HepG2 (cell line): ENCODE results near the gene COL5A1. TPM values are rescaled to one million over a fixed set of nuclear protein-coding genes. Genes with fewer than 3 reads are reported as not detected.

ENCODE experiments used
- ATAC-seq: fragments of 200-7000 bp; cut with Tn5 transposase; 3 replicates; pipeline ENCODE4 v1.9.1; 2020; ENCODE audit warnings: mild to moderate bottlenecking, moderate library complexity
- BruUV-seq: library from RNA; stranded (reverse); fragments of 400-500 nt; replicated peaks from 2 replicates; lab custom pipeline; 2021; lab: Mats Ljungman, UMichigan
- CTCF ChIA-PET: fragments of 300-600 bp; formaldehyde crosslinking; extraction: SDS; loops from one replicate; lab custom pipeline; 2021; ENCODE audit warnings: low total read pairs, inconsistent platforms, low intra/inter-chr PET ratio; lab: Yijun Ruan, JAX
- POLR2A ChIA-PET: fragments of 350-600 bp; sonication (Branson Sonifier 250); formaldehyde crosslinking; loops from one replicate; lab custom pipeline; 2020; ENCODE audit warnings: antibody characterized with exemption, inconsistent platforms; lab: Yijun Ruan, JAX
- DNase-seq: peaks from one replicate; pipeline ENCODE4 v3.0.0-alpha.2; 2015; ENCODE audit warnings: low spot score
- FAIRE-seq: peaks from 3 replicates; lab custom pipeline; 2011; peaks lifted over from hg19 to GRCh38; lab: Jason Lieb, UNC
- H2AFZ ChIP-seq: one replicate; pipeline ENCODE4 v1.6.1; 2011; ENCODE audit warnings: low read length, inconsistent platforms
- H3K27ac ChIP-seq: fragments of 300-600 bp; 3 replicates; pipeline ENCODE4 v1.8.0; 2011; ENCODE audit warnings: mixed run types, mild to moderate bottlenecking, mixed read lengths, low read length, inconsistent platforms; ENCODE audit not compliant: insufficient read depth; ENCODE audit errors: extremely low read length
- H3K27me3 ChIP-seq, 2 experiments: fragments of 200-600 bp in 1 of 2; 2 replicates in 1 of 2; 3 replicates in 1 of 2; pipeline versions ENCODE4 v1.6.0 to v1.8.0; 2011; ENCODE audit warnings: low read length in 2 of 2, mild to moderate bottlenecking in 2 of 2, moderate library complexity in 2 of 2, inconsistent platforms in 1 of 2; ENCODE audit not compliant: insufficient read depth in 2 of 2, control insufficient read depth in 1 of 2
- H3K36me3 ChIP-seq, 2 experiments: fragments of 200-600 bp in 1 of 2; replicated peaks in 1 of 2; 2 replicates in 1 of 2; 3 replicates in 1 of 2; pipeline versions ENCODE4 v1.5.1 to v1.8.0; 2011; ENCODE audit warnings: low read length in 2 of 2, inconsistent platforms in 1 of 2; ENCODE audit not compliant: insufficient read depth in 2 of 2, control insufficient read depth in 1 of 2
- H3K4me1 ChIP-seq: 2 replicates; pipeline ENCODE4 v1.5.1; 2012; ENCODE audit warnings: low read length, inconsistent platforms; ENCODE audit not compliant: insufficient read depth
- H3K4me2 ChIP-seq: 2 replicates; pipeline ENCODE4 v1.6.0; 2011; ENCODE audit warnings: low read depth, low read length, inconsistent platforms
- H3K4me3 ChIP-seq, 3 experiments: fragments of 200-600 bp in 1 of 3; sonication (generic), shearing (Covaris generic) in 1 of 3; replicated peaks in 1 of 3; 2 replicates each; pipeline ENCODE4 v1.5.1; 2011 to 2016; ENCODE audit warnings: low read length in 3 of 3, inconsistent platforms in 2 of 3, low read depth in 2 of 3, mild to moderate bottlenecking in 2 of 3, control low read depth in 1 of 3, mixed read lengths in 1 of 3; ENCODE audit not compliant: insufficient read depth in 1 of 3
- H3K79me2 ChIP-seq: one replicate; pipeline ENCODE4 v1.6.1; 2011; ENCODE audit warnings: low read length, inconsistent platforms; ENCODE audit not compliant: insufficient read depth
- H3K9ac ChIP-seq: 2 replicates; pipeline ENCODE4 v1.6.0; 2011; ENCODE audit warnings: mild to moderate bottlenecking, low read depth, low read length, inconsistent platforms; ENCODE audit not compliant: insufficient read depth
- H3K9me3 ChIP-seq: 2 replicates; pipeline ENCODE4 v1.5.1; 2012; ENCODE audit warnings: mild to moderate bottlenecking, low read length
- H4K20me1 ChIP-seq: 2 replicates; pipeline ENCODE4 v1.6.0; 2011; ENCODE audit warnings: inconsistent platforms, mild to moderate bottlenecking, low read length, moderate library complexity; ENCODE audit not compliant: insufficient read depth
- ARNT2 ChIP-seq: sonication (generic); formaldehyde crosslinking; IDR thresholded peaks from 2 replicates; pipeline ENCODE4 v1.8.0; 2022; ENCODE audit warnings: mild to moderate bottlenecking, low read depth, missing genetic modification reagents, moderate library complexity
- E2F2 ChIP-seq: sonication (generic); formaldehyde crosslinking; IDR thresholded peaks from 2 replicates; pipeline ENCODE4 v1.4.0; 2020; ENCODE audit warnings: missing genetic modification reagents, borderline replicate concordance
- HOXA9 ChIP-seq: sonication (generic); formaldehyde crosslinking; IDR thresholded peaks from 2 replicates; pipeline ENCODE4 v1.8.1; 2022; ENCODE audit warnings: missing genetic modification reagents, mild to moderate bottlenecking, moderate library complexity, borderline replicate concordance
- JUND ChIP-seq: sonication (generic); formaldehyde crosslinking; IDR thresholded peaks from 2 replicates; pipeline ENCODE4 v1.8.0; 2022; ENCODE audit warnings: mild to moderate bottlenecking, missing genetic modification reagents
- KMT2B ChIP-seq: IDR thresholded peaks from 2 replicates; pipeline ENCODE4 v1.6.1; 2016; ENCODE audit warnings: missing genetic modification reagents, missing compliant biosample characterization
- NFE2 ChIP-seq: sonication (generic); formaldehyde crosslinking; IDR thresholded peaks from 2 replicates; pipeline ENCODE4 v1.4.0; 2020; ENCODE audit warnings: missing genetic modification reagents
- PRDM10 ChIP-seq: sonication (generic); formaldehyde crosslinking; IDR thresholded peaks from 2 replicates; pipeline ENCODE4 v1.4.0; 2020; ENCODE audit warnings: low read depth, missing genetic modification reagents
- THAP7 ChIP-seq: sonication (generic); formaldehyde crosslinking; IDR thresholded peaks from 2 replicates; pipeline ENCODE4 v1.8.1; 2023; ENCODE audit warnings: mild to moderate bottlenecking, missing genetic modification reagents
- ZNF136 ChIP-seq: sonication (generic); formaldehyde crosslinking; IDR thresholded peaks from 2 replicates; pipeline ENCODE4 v1.8.1; 2022; ENCODE audit warnings: low read depth, mild to moderate bottlenecking, moderate library complexity, missing genetic modification reagents
- ZNF746 ChIP-seq: sonication (generic); formaldehyde crosslinking; IDR thresholded peaks from 2 replicates; pipeline ENCODE4 v1.8.0; 2022; ENCODE audit warnings: mild to moderate bottlenecking, missing genetic modification reagents
- ZNF788 ChIP-seq: sonication (generic); formaldehyde crosslinking; IDR thresholded peaks from 2 replicates; pipeline ENCODE4 v1.5.0; 2020; ENCODE audit warnings: mild to moderate bottlenecking, missing genetic modification reagents, borderline replicate concordance
- ZNF790 ChIP-seq: sonication (generic); formaldehyde crosslinking; IDR thresholded peaks from 2 replicates; pipeline ENCODE4 v1.8.0; 2022; ENCODE audit warnings: missing genetic modification reagents, mild to moderate bottlenecking, borderline replicate concordance
- WGBS: methylation state at CpG from one replicate; pipeline ENCODE4 v1.1.6; 2017; ENCODE audit warnings: low lambda C conversion rate; 5-methylcytosine and 5-hydroxymethylcytosine counted together
- in situ Hi-C: cut with HindIII; loops from 2 replicates; pipeline ENCODE4 v1.10.0; 2017; ENCODE audit warnings: low pct_unique_long_range_greater_than_20kb; ENCODE audit not compliant: extremely low pct_ligation_motif_present
- intact Hi-C: fragments of 100-400 bp; cut with micrococcal nuclease; formaldehyde crosslinking; loops from one replicate; pipeline ENCODE4 v1.10.0; 2022; ENCODE audit not compliant: unreplicated experiment
- polyA plus RNA-seq, 8 experiments: library from polyadenylated mRNA; depleted of rRNA in 3 of 8; stranded (reverse) in 7 of 8; unstranded in 1 of 8; fragments of >200 nt; fragmentation: Illumina TruSeq in 4 of 8; extraction: Trizol in 4 of 8; gene quantifications; 2 replicates each; pipeline versions ENCODE4 v1.2.1 to v1.2.3, GENCODE V29; 2011 to 2016; ENCODE audit warnings: low read depth in 4 of 8, missing spikeins in 1 of 8, mixed read lengths in 1 of 8; ENCODE audit not compliant: insufficient read depth in 1 of 8
- total RNA-seq, 5 experiments: library from RNA; depleted of rRNA; stranded (reverse); fragments of >200 nt; fragmentation: Illumina TruSeq; extraction: Trizol; gene quantifications; 2 replicates each; pipeline ENCODE4 v1.2.3, GENCODE V29; 2016; ENCODE audit warnings: low read depth in 1 of 5

Gene COL5A1
- total and polyA plus RNA-seq, 2 of the 13 experiments (the other 11 are each of a cell fraction or from before 2014, with no cell fraction given): not detected

GRCh38 chr9:134670851-134671281 lies 29.3 kb downstream of the COL5A1 start:
- Histone ChIP-seq H3K36me3 (no peaks in the 10 kb centered on the region), H3K4me3 (no peak overlapping the region), H3K9ac (no peak overlapping the region), H3K4me2 (no peak overlapping the region), H3K27me3 (peaks cover 0 to 15% of the 10 kb centered on the region in 2 experiments; a peak in 3 of 5 replicates), H2AFZ (no peak overlapping the region), H3K4me1 (no peaks in the 10 kb centered on the region), H4K20me1 (no peaks in the 10 kb centered on the region), H3K27ac (no peak overlapping the region), H3K9me3 (no peaks in the 10 kb centered on the region), H3K79me2 (no peaks in the 10 kb centered on the region)
- POLR2A ChIA-PET: no interaction called here
- DNase-seq (no peak), ATAC-seq (no peak), FAIRE-seq (no peak)
- in situ Hi-C loops: no loop called here
- TF ChIP-seq JUND (CRISPR knock-in tag): no peak
- WGBS: 7% methylated on average over 3 of the region's 11 CpGs
- BruUV-seq: no TSS peak
- intact Hi-C loops: no loop called here
- CTCF ChIA-PET: no interaction called here

GRCh38 chr9:134671341-134672113 lies 29.9 kb downstream of the COL5A1 start:
- H3K9me3 ChIP-seq: no peaks in the 10 kb centered on the region
- H3K4me2 ChIP-seq: no peak overlapping the region
- POLR2A ChIA-PET: no interaction called here
- no peaks in the 10 kb centered on the region for H3K79me2 ChIP-seq
- no TSS peak for BruUV-seq
- no peak for DNase-seq
- no peak for ATAC-seq
- no peaks in the 10 kb centered on the region for H3K4me1 ChIP-seq
- 30% methylated on average over 15 of the region's 15 CpGs for WGBS
- no peak for FAIRE-seq
- H3K27ac ChIP-seq: no peak overlapping the region
- peaks cover 0 to 15% of the 10 kb centered on the region in 2 experiments; a peak in 3 of 5 replicates for H3K27me3 ChIP-seq
- CTCF ChIA-PET: no interaction called here
- no peak overlapping the region for H3K9ac ChIP-seq
- no peak overlapping the region for H3K4me3 ChIP-seq
- no peak overlapping the region for H2AFZ ChIP-seq
- no peaks in the 10 kb centered on the region for H3K36me3 ChIP-seq
- intact Hi-C loops (no loop called here), in situ Hi-C loops (no loop called here)
- H4K20me1 ChIP-seq: no peaks in the 10 kb centered on the region
- TF ChIP-seq ZNF788 (CRISPR knock-in tag): no peak
- no peak for TF ChIP-seq PRDM10 (CRISPR knock-in tag)
- no peak for TF ChIP-seq ZNF790 (CRISPR knock-in tag)
- no peak for TF ChIP-seq ZNF136 (CRISPR knock-in tag)
- TF ChIP-seq HOXA9 (CRISPR knock-in tag): no peak
- TF ChIP-seq ARNT2: no peak
- TF ChIP-seq THAP7 (CRISPR knock-in tag): no peak
- TF ChIP-seq KMT2B (CRISPR knock-in tag): no peak
- no peak for TF ChIP-seq E2F2
- no peak for TF ChIP-seq ZNF746 (CRISPR knock-in tag)
- TF ChIP-seq NFE2 (CRISPR knock-in tag): no peak
